HCT116 (cell line): ENCODE results near the gene BSCL2.

Source experiments
- EZH2 ChIP-seq: fragments of 200-600 bp; sonication (generic); IDR thresholded peaks from 2 replicates; pipeline ENCODE4 v1.6.1; 2017; ENCODE audit warnings: antibody characterized with exemption, mixed run types
- MAX ChIP-seq: IDR thresholded peaks from 2 replicates; pipeline ENCODE4 v1.6.1; 2012
- POLR2A ChIP-seq: IDR thresholded peaks from 2 replicates; pipeline ENCODE4 v1.7.0; 2011; ENCODE audit warnings: borderline replicate concordance; ENCODE audit not compliant: insufficient read depth, insufficient read length; ENCODE audit errors: extremely low read depth
- POLR2AphosphoS5 ChIP-seq: IDR thresholded peaks from 2 replicates; pipeline ENCODE4 v1.6.1; 2011; ENCODE audit warnings: mild to moderate bottlenecking, low read depth, low read length, moderate library complexity
- SIN3A ChIP-seq: IDR thresholded peaks from 2 replicates; pipeline ENCODE4 v1.6.1; 2012; ENCODE audit warnings: low read depth
- YY1 ChIP-seq: IDR thresholded peaks from 2 replicates; pipeline ENCODE4 v1.6.1; 2011; ENCODE audit warnings: low read length, low read depth, moderate library complexity, mild to moderate bottlenecking; ENCODE audit not compliant: insufficient replicate concordance; ENCODE audit errors: extremely low read depth
- TF ChIP-seq, protein P1 (sequence below), 3 experiments: fragments of 200-600 bp in 1 of 3; sonication (generic) in 1 of 3; IDR thresholded peaks in 2 of 3; conservative IDR thresholded peaks in 1 of 3; 2 replicates each; pipeline ENCODE4 v1.5.1; 2012 to 2017; ENCODE audit warnings: low read depth in 2 of 3, low read length in 2 of 3, antibody characterized with exemption in 1 of 3, borderline replicate concordance in 1 of 3, control low read depth in 1 of 3, mild to moderate bottlenecking in 1 of 3, mixed read lengths in 1 of 3, mixed run types in 1 of 3, moderate library complexity in 1 of 3; ENCODE audit not compliant: insufficient read depth in 1 of 3

GRCh38 chr11:62688491-62688890 is 18.7 kb downstream of the BSCL2 start:
- TF ChIP-seq MAX (no peak), YY1 (no peak), EZH2 (no peak), POLR2A (no peak), SIN3A (no peak), POLR2AphosphoS5 (no peak)
- TF ChIP-seq, protein P1, sequence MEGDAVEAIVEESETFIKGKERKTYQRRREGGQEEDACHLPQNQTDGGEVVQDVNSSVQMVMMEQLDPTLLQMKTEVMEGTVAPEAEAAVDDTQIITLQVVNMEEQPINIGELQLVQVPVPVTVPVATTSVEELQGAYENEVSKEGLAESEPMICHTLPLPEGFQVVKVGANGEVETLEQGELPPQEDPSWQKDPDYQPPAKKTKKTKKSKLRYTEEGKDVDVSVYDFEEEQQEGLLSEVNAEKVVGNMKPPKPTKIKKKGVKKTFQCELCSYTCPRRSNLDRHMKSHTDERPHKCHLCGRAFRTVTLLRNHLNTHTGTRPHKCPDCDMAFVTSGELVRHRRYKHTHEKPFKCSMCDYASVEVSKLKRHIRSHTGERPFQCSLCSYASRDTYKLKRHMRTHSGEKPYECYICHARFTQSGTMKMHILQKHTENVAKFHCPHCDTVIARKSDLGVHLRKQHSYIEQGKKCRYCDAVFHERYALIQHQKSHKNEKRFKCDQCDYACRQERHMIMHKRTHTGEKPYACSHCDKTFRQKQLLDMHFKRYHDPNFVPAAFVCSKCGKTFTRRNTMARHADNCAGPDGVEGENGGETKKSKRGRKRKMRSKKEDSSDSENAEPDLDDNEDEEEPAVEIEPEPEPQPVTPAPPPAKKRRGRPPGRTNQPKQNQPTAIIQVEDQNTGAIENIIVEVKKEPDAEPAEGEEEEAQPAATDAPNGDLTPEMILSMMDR (IDR thresholded peaks at IDR 0.05 in 2 of 3, conservative IDR thresholded peaks at IDR 0.05 in 1 of 3; ENCODE audit: borderline replicate concordance in 1 of 3, insufficient read depth in 1 of 3, low read depth in 2 of 3, low read length in 2 of 3): no peak
